GM12892 (cell line): ENCODE results near the gene IGF1R.

ENCODE experiments used
- POLR2A ChIP-seq: IDR thresholded peaks from 2 replicates; pipeline ENCODE4 v1.6.1; 2011; ENCODE audit warnings: low read depth, low read length, control low read depth
- TAF1 ChIP-seq: IDR thresholded peaks from 2 replicates; pipeline ENCODE4 v1.6.1; 2011; ENCODE audit warnings: low read depth, mild to moderate bottlenecking, control low read depth, low read length, borderline replicate concordance

DNA sequence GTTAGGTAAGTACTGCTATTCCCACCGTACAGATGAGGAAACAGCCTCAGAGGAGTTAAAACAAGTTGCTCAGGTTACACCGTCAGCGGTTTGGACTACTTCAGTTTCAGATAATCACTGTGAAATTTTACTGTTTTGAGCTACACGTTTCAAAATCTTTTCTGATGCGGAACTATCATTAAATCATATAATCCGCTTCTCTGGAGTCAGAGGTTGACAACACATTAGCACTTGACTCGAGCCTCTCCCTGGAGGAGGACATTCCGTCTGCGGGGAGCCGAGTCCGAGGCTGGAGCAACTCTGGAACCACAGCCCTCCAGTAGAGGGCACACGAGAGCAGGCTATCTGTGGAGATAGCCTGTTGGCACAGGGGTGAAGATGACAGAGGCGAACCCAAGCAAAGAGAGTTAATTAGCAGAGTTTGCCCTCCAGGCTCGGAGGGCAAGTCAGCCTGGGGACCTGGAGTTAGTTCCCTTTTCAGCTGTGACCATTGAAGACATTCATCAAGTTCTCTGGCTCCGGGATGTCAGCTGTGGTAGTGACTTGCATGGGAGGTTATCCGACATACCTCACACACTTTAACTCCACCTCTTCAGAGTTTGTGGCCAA is 131.2 kb downstream of the IGF1R start:
- TF ChIP-seq POLR2A: no peak
- TF ChIP-seq TAF1: no peak
